ENCODE results near the gene WDR11. TPM values are rescaled to one million over a fixed set of nuclear protein-coding genes. Genes with fewer than 3 reads are reported as not detected.

WDR11 gene
- polyA plus RNA-seq, 2 of the 4 experiments (the other 2 are of a cell fraction): 34.4 to 87.1 TPM

GRCh38 chr10:120828763-120829319 is 22.3 kb upstream of the WDR11 start:
- H3K4me2 ChIP-seq: no peak overlapping the region
- no peak overlapping the region for H3K4me3 ChIP-seq
- H3K4me1 ChIP-seq: no peaks in the 10 kb centered on the region
- ATAC-seq (no peak), DNase-seq (ENCODE audit: low read depth in 1 of 2, low spot score in 1 of 2) (no peak), FAIRE-seq (no peak)
- H3K9me3 ChIP-seq: no peaks in the 10 kb centered on the region
- ChIA-PET CTCF (no interaction called here), POLR2A (no interaction called here)
- TF ChIP-seq PHF8 (IDR thresholded peaks at IDR 0.05; ENCODE audit: borderline replicate concordance, low read depth) (no peak), POLR2A (IDR thresholded peaks at IDR 0.05; ENCODE audit: low read length) (no peak)
- no peak overlapping the region for H3K27ac ChIP-seq
- WGBS (ENCODE audit: missing lambda C conversion rate): 12% methylated on average over 3 of the region's 3 CpGs

GRCh38 chr10:120832106-120832505 is 19.1 kb upstream of the WDR11 start:
- CTCF ChIA-PET: interaction anchor here (1.5 kb wide), 1 partner anchor 10 kb away, joined by 3 read pairs; no protein-coding TSS in a partner anchor
- 30% methylated on average over 9 of the region's 9 CpGs for WGBS (ENCODE audit: missing lambda C conversion rate)
- TF ChIP-seq RNF2 (IDR thresholded peaks at IDR 0.05; ENCODE audit: borderline replicate concordance, low read depth) (no peak), NFE2L2 (conservative IDR thresholded peaks at IDR 0.05; ENCODE audit: low read length) (no peak)
- no peak for ATAC-seq
- Histone ChIP-seq H3K4me2 (no peak overlapping the region), H3K27ac (no peak overlapping the region), H3K9me3 (no peaks in the 10 kb centered on the region), H3K4me1 (no peaks in the 10 kb centered on the region), H3K4me3 (no peak overlapping the region)
- no peak for FAIRE-seq
- POLR2A ChIA-PET: no interaction called here
- DNase-seq (ENCODE audit: low read depth in 1 of 2, low spot score in 1 of 2): no peak

- Histone ChIP-seq H3K9me3 (no peaks in the 10 kb centered on the region), H3K4me2 (no peak overlapping the region), H3K4me3 (no peak overlapping the region), H3K27ac (no peak overlapping the region), H3K4me1 (no peaks in the 10 kb centered on the region)
- TF ChIP-seq CHD4 (IDR thresholded peaks at IDR 0.05; ENCODE audit: borderline replicate concordance): no peak
- no peak for TF ChIP-seq HOXB13 (CRISPR knock-in tag; IDR thresholded peaks at IDR 0.05; ENCODE audit: low read depth)
- no peak for TF ChIP-seq BCL3 (IDR thresholded peaks at IDR 0.05)
- TF ChIP-seq TFCP2L1 (CRISPR knock-in tag; IDR thresholded peaks at IDR 0.05): no peak
- no peak for TF ChIP-seq KDM5A (IDR thresholded peaks at IDR 0.05)
- TF ChIP-seq ESRRA (IDR thresholded peaks at IDR 0.05; ENCODE audit: borderline replicate concordance, low read length): no peak
- TF ChIP-seq ATOH8 (CRISPR knock-in tag; IDR thresholded peaks at IDR 0.05; ENCODE audit: low read depth): no peak
- no peak for TF ChIP-seq PHF8 (IDR thresholded peaks at IDR 0.05; ENCODE audit: borderline replicate concordance, low read depth)
- no peak for TF ChIP-seq HEYL (CRISPR knock-in tag; IDR thresholded peaks at IDR 0.05)
- no peak for TF ChIP-seq SREBF2 (IDR thresholded peaks at IDR 0.05)
- no peak for TF ChIP-seq HMGXB4 (CRISPR knock-in tag; IDR thresholded peaks at IDR 0.05; ENCODE audit: borderline replicate concordance)
- no peak for TF ChIP-seq MAFK (IDR thresholded peaks at IDR 0.05; ENCODE audit: partially characterized antibody)
- no peak for TF ChIP-seq RFX5 (IDR thresholded peaks at IDR 0.05)
- TF ChIP-seq ZNF302 (CRISPR knock-in tag; IDR thresholded peaks at IDR 0.05): no peak
- no peak for TF ChIP-seq ZC3H11A (IDR thresholded peaks at IDR 0.05)
- no peak for TF ChIP-seq RCOR1 (IDR thresholded peaks at IDR 0.05; ENCODE audit: low read depth, low read length)
- no peak for TF ChIP-seq HDAC2 (IDR thresholded peaks at IDR 0.05)
- TF ChIP-seq POLR2A (IDR thresholded peaks at IDR 0.05; ENCODE audit: low read length): no peak
- TF ChIP-seq RAD21 (conservative IDR thresholded peaks at IDR 0.05 in 1 of 2, IDR thresholded peaks at IDR 0.05 in 1 of 2): no peak
- FAIRE-seq (no peak), DNase-seq (ENCODE audit: low read depth in 1 of 2, low spot score in 1 of 2) (no peak), ATAC-seq (no peak)
- ChIA-PET POLR2A (no interaction called here), CTCF (interaction anchor here (1.0 kb wide), 1 partner anchor 10 kb away, joined by 3 read pairs; no protein-coding TSS in a partner anchor)
- 34% methylated on average over 6 of the region's 6 CpGs for WGBS (ENCODE audit: missing lambda C conversion rate)
These were observed 17.8 kb upstream of the WDR11 start for GRCh38 chr10:120833222-120833928.

Data from A549 (cell line).